Left ventricle myocardium inferior (tissue), 1 donor: ENCODE measurements around the gene HDAC9. TPM values are rescaled to one million over a fixed set of nuclear protein-coding genes. Genes with fewer than 3 reads are reported as not detected.
"Not testable (repeated sequence)": the region's sequence is repeated elsewhere in the genome, so short reads cannot be mapped to it uniquely, and the experiment has no call there.

ENCODE experiments used
- DNase-seq: peaks from one replicate; pipeline ENCODE4 v3.0.0-alpha.2; 2020
- H3K27ac ChIP-seq: fragments of 200-600 bp; replicated peaks from 2 replicates; pipeline ENCODE4 v1.8.0; 2021
- H3K27me3 ChIP-seq: fragments of 200-600 bp; 2 replicates; pipeline ENCODE4 v1.8.0; 2021; ENCODE audit warnings: low read depth
- H3K36me3 ChIP-seq: fragments of 200-600 bp; 2 replicates; pipeline ENCODE4 v1.8.0; 2021
- H3K4me1 ChIP-seq: fragments of 200-600 bp; 2 replicates; pipeline ENCODE4 v1.8.0; 2021
- H3K4me3 ChIP-seq: fragments of 200-600 bp; 2 replicates; pipeline ENCODE4 v1.8.0; 2021; ENCODE audit warnings: mild to moderate bottlenecking, moderate library complexity
- H3K9me3 ChIP-seq: fragments of 200-600 bp; replicated peaks from 2 replicates; pipeline ENCODE4 v1.8.0; 2021
- intact Hi-C: fragments of 100-400 bp; cut with micrococcal nuclease; formaldehyde crosslinking; loops from one replicate; pipeline ENCODE4 v1.11.0; 2022
- total RNA-seq: library from RNA; stranded (reverse); fragmentation: NEBNext Ultra II Directional; extraction: Animal tissue kit (Norgen Biotek cat#: 25700); gene quantifications from one replicate; pipeline ENCODE4 v1.2.1, GENCODE V29; 2021
- TF ChIP-seq, protein P1 (sequence below): fragments of 200-600 bp; IDR thresholded peaks from 2 replicates; pipeline ENCODE4 v1.8.0; 2021; ENCODE audit warnings: antibody characterized with exemption, mild to moderate bottlenecking, borderline replicate concordance
- donor health status: DM: no; HTN: yes; CAD: no; lungs with severe emphysema.

The HDAC9 gene
- total RNA-seq, 1 donor from 2014 or later: 39.6 TPM

GRCh38 chr7:18715988-18716387 is 220.4 kb downstream of the HDAC9 start:
- H3K4me1 ChIP-seq: no peaks in the 10 kb centered on the region
- no peak for DNase-seq
- H3K27me3 ChIP-seq: no peaks in the 10 kb centered on the region
- TF ChIP-seq, protein P1, sequence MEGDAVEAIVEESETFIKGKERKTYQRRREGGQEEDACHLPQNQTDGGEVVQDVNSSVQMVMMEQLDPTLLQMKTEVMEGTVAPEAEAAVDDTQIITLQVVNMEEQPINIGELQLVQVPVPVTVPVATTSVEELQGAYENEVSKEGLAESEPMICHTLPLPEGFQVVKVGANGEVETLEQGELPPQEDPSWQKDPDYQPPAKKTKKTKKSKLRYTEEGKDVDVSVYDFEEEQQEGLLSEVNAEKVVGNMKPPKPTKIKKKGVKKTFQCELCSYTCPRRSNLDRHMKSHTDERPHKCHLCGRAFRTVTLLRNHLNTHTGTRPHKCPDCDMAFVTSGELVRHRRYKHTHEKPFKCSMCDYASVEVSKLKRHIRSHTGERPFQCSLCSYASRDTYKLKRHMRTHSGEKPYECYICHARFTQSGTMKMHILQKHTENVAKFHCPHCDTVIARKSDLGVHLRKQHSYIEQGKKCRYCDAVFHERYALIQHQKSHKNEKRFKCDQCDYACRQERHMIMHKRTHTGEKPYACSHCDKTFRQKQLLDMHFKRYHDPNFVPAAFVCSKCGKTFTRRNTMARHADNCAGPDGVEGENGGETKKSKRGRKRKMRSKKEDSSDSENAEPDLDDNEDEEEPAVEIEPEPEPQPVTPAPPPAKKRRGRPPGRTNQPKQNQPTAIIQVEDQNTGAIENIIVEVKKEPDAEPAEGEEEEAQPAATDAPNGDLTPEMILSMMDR: no peak
- intact Hi-C loops: no loop called here
- no peaks in the 10 kb centered on the region for H3K9me3 ChIP-seq
- no peaks in the 10 kb centered on the region for H3K36me3 ChIP-seq
- H3K4me3 ChIP-seq: no peak overlapping the region
- no peak overlapping the region for H3K27ac ChIP-seq

DNA sequence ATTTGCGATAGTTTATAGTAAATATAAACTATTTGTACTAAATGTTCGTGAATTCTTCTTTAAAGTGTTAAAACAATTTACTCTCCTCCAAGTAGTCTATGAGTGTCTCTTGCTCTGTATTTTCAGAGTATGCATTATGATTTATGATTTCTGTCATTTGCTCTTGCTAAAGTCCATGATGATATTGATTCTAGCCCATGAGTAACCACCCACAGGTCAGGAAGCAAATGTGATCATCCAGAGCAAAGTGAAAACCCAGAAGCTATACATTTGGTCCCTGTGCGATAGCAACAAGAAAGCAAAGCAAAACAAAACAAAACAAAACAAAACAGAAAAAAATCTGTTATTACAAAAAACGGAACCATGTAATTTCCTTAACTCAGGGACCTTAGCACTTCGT is 225.9 kb downstream of the HDAC9 start:
- Histone ChIP-seq H3K4me3 (no peak overlapping the region), H3K4me1 (no peaks in the 10 kb centered on the region), H3K9me3 (no peaks in the 10 kb centered on the region), H3K27me3 (no peaks in the 10 kb centered on the region), H3K36me3 (no peaks in the 10 kb centered on the region), H3K27ac (no peak overlapping the region)
- no peak for DNase-seq
- intact Hi-C loops: no loop called here
- TF ChIP-seq, protein P1: no peak

DNA sequence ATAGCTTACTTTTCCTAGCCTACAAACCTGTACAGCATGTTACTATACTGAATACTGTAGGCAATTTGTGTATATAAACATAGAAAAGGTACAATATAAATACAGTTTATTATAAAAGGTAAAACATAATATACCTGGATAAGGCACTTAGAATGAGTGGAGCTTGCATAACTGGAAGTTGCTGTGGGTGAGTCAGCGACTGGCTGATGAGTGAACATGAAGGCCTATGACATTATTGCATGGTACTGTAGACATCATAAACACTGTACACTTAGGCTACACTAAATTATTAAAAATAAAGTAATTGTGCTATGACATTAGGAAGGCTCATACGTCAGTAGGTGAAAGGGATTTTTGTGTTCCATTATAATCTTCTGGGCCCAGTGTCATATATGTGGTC is 228.8 kb downstream of the HDAC9 start:
- Histone ChIP-seq H3K36me3 (no peaks in the 10 kb centered on the region), H3K4me1 (no peaks in the 10 kb centered on the region), H3K27me3 (no peaks in the 10 kb centered on the region), H3K27ac (no peak overlapping the region), H3K9me3 (no peaks in the 10 kb centered on the region), H3K4me3 (no peak overlapping the region)
- intact Hi-C loops: no loop called here
- TF ChIP-seq, protein P1: no peak
- no peak for DNase-seq

DNA sequence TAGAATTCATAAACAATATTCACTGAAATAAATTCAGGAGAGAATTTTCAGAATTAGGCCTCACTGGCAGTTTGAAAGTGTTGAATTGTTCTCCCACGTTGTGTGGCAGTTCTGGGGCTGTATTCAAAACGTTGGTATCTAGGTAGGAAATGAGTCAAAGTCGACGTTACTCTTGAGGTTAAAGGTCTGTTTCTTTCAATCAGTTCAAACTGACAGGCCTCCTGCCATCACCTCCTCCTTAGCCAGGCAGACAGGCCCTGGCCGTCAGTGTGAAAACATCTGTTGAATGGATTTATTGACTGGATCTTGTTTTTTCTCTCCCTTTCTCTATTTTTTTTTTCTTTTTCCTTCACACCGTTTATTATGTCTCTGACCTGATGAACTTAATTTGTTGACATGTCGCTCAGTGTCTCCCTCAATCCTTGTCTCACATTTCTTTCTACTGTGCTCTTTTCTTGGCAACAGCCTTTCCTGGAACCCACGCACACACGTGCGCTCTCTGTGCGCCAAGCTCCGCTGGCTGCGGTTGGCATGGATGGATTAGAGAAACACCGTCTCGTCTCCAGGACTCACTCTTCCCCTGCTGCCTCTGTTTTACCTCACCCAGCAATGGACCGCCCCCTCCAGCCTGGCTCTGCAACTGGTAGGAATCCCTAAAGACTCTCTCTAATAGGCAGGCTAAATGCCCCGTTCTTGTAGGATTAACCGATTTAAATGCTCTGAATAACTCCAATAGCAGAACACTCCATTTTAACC is 231.7 kb downstream of the HDAC9 start:
- Histone ChIP-seq H3K4me3 (no peak overlapping the region), H3K27ac (no peak overlapping the region)

DNA sequence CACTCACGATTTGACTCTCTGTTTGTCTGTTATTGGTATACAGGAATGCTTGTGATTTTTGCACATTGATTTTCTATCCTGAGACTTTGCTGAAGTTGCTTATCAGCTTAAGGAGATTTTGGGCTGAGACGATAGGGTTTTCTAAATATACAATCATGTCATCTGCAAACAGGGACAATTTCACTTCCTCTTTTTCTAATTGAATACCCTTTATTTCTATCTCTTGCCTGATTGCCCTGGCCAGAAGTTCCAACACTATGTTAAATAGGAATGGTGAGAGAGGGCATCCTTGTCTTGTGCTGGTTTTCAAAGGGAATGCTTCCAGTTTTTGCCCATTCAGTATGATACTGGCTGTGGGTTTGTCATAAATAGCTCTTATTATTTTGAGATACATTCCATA is 240.5 kb downstream of the HDAC9 start:
- H3K9me3 ChIP-seq, H3K27ac ChIP-seq, H3K36me3 ChIP-seq, H3K4me1 ChIP-seq, DNase-seq, H3K27me3 ChIP-seq, H3K4me3 ChIP-seq, intact Hi-C loops: not testable (repeated sequence)

More for the DNA sequence above, 231.7 kb downstream of the HDAC9 start:
- no peaks in the 10 kb centered on the region for H3K9me3 ChIP-seq
- H3K36me3 ChIP-seq: no peaks in the 10 kb centered on the region
- H3K4me1 ChIP-seq: no peaks in the 10 kb centered on the region
- H3K27me3 ChIP-seq: no peaks in the 10 kb centered on the region
- intact Hi-C loops: no loop called here
- TF ChIP-seq, protein P1: no peak
- no peak for DNase-seq

DNA sequence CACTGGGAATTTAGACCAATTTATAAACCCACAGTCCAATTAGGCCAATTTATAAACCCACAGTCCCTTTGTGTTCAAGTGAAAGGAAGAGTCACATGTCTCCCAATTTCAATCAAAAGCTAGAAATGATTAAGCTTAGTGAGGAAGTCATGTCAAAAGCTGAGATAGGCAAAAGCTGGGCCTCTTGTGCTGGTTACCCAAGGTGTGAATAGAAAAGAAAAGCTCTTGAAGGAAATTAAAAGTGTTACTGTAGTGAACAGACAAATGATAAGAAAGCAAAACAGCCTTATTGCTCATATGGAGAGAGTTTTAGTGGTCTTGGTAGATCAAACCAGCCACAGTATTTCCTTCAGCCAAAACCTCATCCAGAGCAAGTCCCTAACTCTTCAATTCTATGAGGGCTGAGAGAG is 245.0 kb downstream of the HDAC9 start:
- Histone ChIP-seq H3K4me1 (no peaks in the 10 kb centered on the region), H3K36me3 (no peaks in the 10 kb centered on the region), H3K27me3 (no peaks in the 10 kb centered on the region), H3K4me3 (no peak overlapping the region), H3K27ac (no peak overlapping the region), H3K9me3 (no peaks in the 10 kb centered on the region)
- DNase-seq: no peak
- intact Hi-C loops: no loop called here
- TF ChIP-seq, protein P1: no peak
